ENCODE results near the gene TMEM150C. TPM values are rescaled to one million over a fixed set of nuclear protein-coding genes. Genes with fewer than 3 reads are reported as not detected.
A peak's percentile ranks its signal among the peaks of the same experiment; 100 is the strongest.

TMEM150C gene
- total RNA-seq, 1 experiment from 2014 or later: 2.7 TPM

GRCh38 chr4:82560853-82561785, 669 bp downstream of the TMEM150C start:
- no peak overlapping the region for H3K56ac ChIP-seq (ENCODE audit: insufficient read length, low read depth, low read length)
- no peak overlapping the region for H2BK15ac ChIP-seq (ENCODE audit: low read depth, low read length)
- H3K23me2 ChIP-seq (ENCODE audit: insufficient read length, low read depth, low read length, poor library complexity, severe bottlenecking): no peaks in the 10 kb centered on the region
- peak overlapping the region; percentile 78 for H3K4me3 Mint-ChIP-seq
- no peaks in the 10 kb centered on the region for H3K79me1 ChIP-seq (ENCODE audit: insufficient read depth, low read depth, low read length, poor library complexity, severe bottlenecking)
- H3K27me3 ChIP-seq (ENCODE audit: insufficient read depth, low read length): peaks cover 2% of the 10 kb centered on the region; the same call in 1 of the 2 replicates
- no peak overlapping the region for H2AFZ ChIP-seq (ENCODE audit: low read length)
- H4K5ac ChIP-seq (ENCODE audit: insufficient read length, low read depth, low read length): no peak overlapping the region
- H3K14ac ChIP-seq (ENCODE audit: insufficient read depth, low read length): no peak overlapping the region
- H3K23ac ChIP-seq (ENCODE audit: insufficient read length, low read depth, low read length): no peak overlapping the region
- peaks cover 0 to 3% of the 10 kb centered on the region in 2 experiments; a peak in 1 of 5 replicates for H3K9me3 Mint-ChIP-seq
- DNase-seq: peak; percentile 35
- no peak overlapping the region for H2BK12ac ChIP-seq (ENCODE audit: insufficient read length, low read depth, low read length)
- H3K79me2 ChIP-seq (ENCODE audit: insufficient read depth, low read length): no peaks in the 10 kb centered on the region
- no peak overlapping the region for H2BK20ac ChIP-seq (ENCODE audit: low read depth, low read length, poor library complexity, severe bottlenecking)
- no peak overlapping the region for H3K27ac ChIP-seq (ENCODE audit: insufficient read length, low read depth, low read length)
- H3K36me3 Mint-ChIP-seq (ENCODE audit: insufficient read depth in 1 of 3, low read depth in 3 of 3): no peaks in the 10 kb centered on the region; a peak in 1 of 7 replicates
- no CpG with 5 or more reads among the region's 61 CpGs for WGBS (ENCODE audit: extremely low coverage, insufficient read length, low lambda C conversion rate)
- H4K8ac ChIP-seq (replicated peaks; ENCODE audit: insufficient read length, low read depth, low read length): no peak overlapping the region
- no peak overlapping the region for H3K9ac ChIP-seq (ENCODE audit: extremely low read depth, insufficient read length, low read length)
- no peak overlapping the region for H2AK5ac ChIP-seq (ENCODE audit: insufficient read length, low read length)
- H2BK120ac ChIP-seq (ENCODE audit: low read depth, low read length, poor library complexity, severe bottlenecking): no peak overlapping the region
- no peak overlapping the region for H2BK5ac ChIP-seq (ENCODE audit: insufficient read length, low read length)
- TF ChIP-seq CTCF (conservative IDR thresholded peaks at IDR 0.05): no peak
- H3K18ac ChIP-seq (ENCODE audit: insufficient read length, low read depth, low read length): no peak overlapping the region
- peaks cover 3% of the 10 kb centered on the region; the same call in 1 of the 2 replicates for H3K4me1 ChIP-seq (ENCODE audit: insufficient read depth, low read length)
- no peak overlapping the region for H3K27ac Mint-ChIP-seq
- H3K27me3 Mint-ChIP-seq (ENCODE audit: low read depth): peaks cover 28% of the 10 kb centered on the region
- H3K4me1 Mint-ChIP-seq: peaks cover 34 to 42% of the 10 kb centered on the region in 2 experiments
- no peak overlapping the region for H4K91ac ChIP-seq (ENCODE audit: insufficient read length, low read depth, low read length)
- H3T11ph ChIP-seq (ENCODE audit: low read length): no peak overlapping the region
- H4K20me1 ChIP-seq (ENCODE audit: control insufficient read depth, insufficient read depth, insufficient read length): no peaks in the 10 kb centered on the region
- H3K9me3 ChIP-seq (ENCODE audit: control insufficient read depth, low read depth, low read length): no peaks in the 10 kb centered on the region
- peak overlapping the region; percentile 30 for H3K4me2 ChIP-seq (ENCODE audit: insufficient read depth, insufficient read length, low read length)
- H3K4ac ChIP-seq (ENCODE audit: low read depth, low read length): no peak overlapping the region
